Dendritic cell treated with granulocyte-macrophage colony-stimulating factor and Interleukin-4, amounts not matched to agents 40 ng/mL and 50 ng/mL, for 4 days (primary cell): Measurements from ENCODE around the gene ADK.
"Not testable (repeated sequence)": the region's sequence is repeated elsewhere in the genome, so short reads cannot be mapped to it uniquely, and the experiment has no call there.

ENCODE experiments used
- H3K27ac Mint-ChIP-seq: one replicate; pipeline ENCODE4 v1.8.0; 2022; ENCODE audit warnings: mild to moderate bottlenecking, mixed read lengths
- H3K27me3 Mint-ChIP-seq: one replicate; pipeline ENCODE4 v1.8.0; 2022; ENCODE audit warnings: mild to moderate bottlenecking, mixed read lengths
- H3K36me3 Mint-ChIP-seq: one replicate; pipeline ENCODE4 v1.8.0; 2022; ENCODE audit warnings: low read depth, mixed read lengths
- H3K4me1 Mint-ChIP-seq: one replicate; pipeline ENCODE4 v1.8.0; 2022; ENCODE audit warnings: low read depth, mixed read lengths
- H3K4me3 Mint-ChIP-seq: one replicate; pipeline ENCODE4 v1.8.0; 2022; ENCODE audit warnings: mild to moderate bottlenecking, moderate library complexity, mixed read lengths
- H3K9me3 Mint-ChIP-seq: one replicate; pipeline ENCODE4 v1.8.0; 2022; ENCODE audit warnings: mixed read lengths
- intact Hi-C: fragments of 100-400 bp; cut with micrococcal nuclease; formaldehyde crosslinking; loops from one replicate; pipeline ENCODE4 v1.15.0; 2022

The ADK gene

GRCh38 chr10:74573497-74573896 is 422.5 kb downstream of the ADK start:
- H3K27ac Mint-ChIP-seq, intact Hi-C loops, H3K4me3 Mint-ChIP-seq, H3K4me1 Mint-ChIP-seq, H3K27me3 Mint-ChIP-seq: not testable (repeated sequence)
- Mint-ChIP-seq H3K9me3 (peaks cover 18% of the 10 kb centered on the region), H3K36me3 (peaks cover 39% of the 10 kb centered on the region)

- H3K36me3 Mint-ChIP-seq = peaks cover 30% of the 10 kb centered on the region
- peaks cover 18% of the 10 kb centered on the region for H3K9me3 Mint-ChIP-seq
- no peaks in the 10 kb centered on the region for H3K4me1 Mint-ChIP-seq
- intact Hi-C loops = no loop called here
- H3K27ac Mint-ChIP-seq = no peak overlapping the region
- no peaks in the 10 kb centered on the region for H3K27me3 Mint-ChIP-seq
- H3K4me3 Mint-ChIP-seq = no peak overlapping the region
Measured at GRCh38 chr10:74575191-74575720, 424.2 kb downstream of the ADK start.

- no peak overlapping the region for H3K27ac Mint-ChIP-seq
- no peak overlapping the region for H3K4me3 Mint-ChIP-seq
- H3K4me1 Mint-ChIP-seq = no peaks in the 10 kb centered on the region
- H3K36me3 Mint-ChIP-seq = peaks cover 30% of the 10 kb centered on the region
- no peaks in the 10 kb centered on the region for H3K27me3 Mint-ChIP-seq
- intact Hi-C loops = no loop called here
- H3K9me3 Mint-ChIP-seq = peaks cover 18% of the 10 kb centered on the region
Measured at GRCh38 chr10:74575912-74576311, 424.9 kb downstream of the ADK start.

GRCh38 chr10:74576586-74576985 is 425.6 kb downstream of the ADK start:
- H3K27me3 Mint-ChIP-seq = no peaks in the 10 kb centered on the region
- peaks cover 25% of the 10 kb centered on the region for H3K36me3 Mint-ChIP-seq
- H3K4me1 Mint-ChIP-seq = no peaks in the 10 kb centered on the region
- H3K27ac Mint-ChIP-seq = no peak overlapping the region
- intact Hi-C loops = no loop called here
- peaks cover 14% of the 10 kb centered on the region for H3K9me3 Mint-ChIP-seq
- H3K4me3 Mint-ChIP-seq = no peak overlapping the region

GRCh38 chr10:74580438-74580837 is 429.4 kb downstream of the ADK start:
- H3K36me3 Mint-ChIP-seq, intact Hi-C loops, H3K27me3 Mint-ChIP-seq, H3K4me3 Mint-ChIP-seq, H3K27ac Mint-ChIP-seq, H3K9me3 Mint-ChIP-seq, H3K4me1 Mint-ChIP-seq: not testable (repeated sequence)

GRCh38 chr10:74582566-74582965 is 431.5 kb downstream of the ADK start:
- no peaks in the 10 kb centered on the region for H3K27me3 Mint-ChIP-seq
- no peak overlapping the region for H3K27ac Mint-ChIP-seq
- H3K4me1 Mint-ChIP-seq = peaks cover 12% of the 10 kb centered on the region
- H3K36me3 Mint-ChIP-seq = no peaks in the 10 kb centered on the region
- no peak overlapping the region for H3K4me3 Mint-ChIP-seq
- intact Hi-C loops = no loop called here
- no peaks in the 10 kb centered on the region for H3K9me3 Mint-ChIP-seq

- Mint-ChIP-seq H3K4me1 (peaks cover 12% of the 10 kb centered on the region), H3K9me3 (no peaks in the 10 kb centered on the region), H3K4me3 (no peak overlapping the region), H3K36me3 (no peaks in the 10 kb centered on the region), H3K27ac (no peak overlapping the region), H3K27me3 (no peaks in the 10 kb centered on the region)
- intact Hi-C loops = no loop called here
Measured at GRCh38 chr10:74585231-74586087, 434.4 kb downstream of the ADK start.

- Mint-ChIP-seq H3K4me1 (peaks cover 12% of the 10 kb centered on the region), H3K27ac (no peak overlapping the region), H3K27me3 (no peaks in the 10 kb centered on the region), H3K4me3 (no peak overlapping the region), H3K36me3 (no peaks in the 10 kb centered on the region), H3K9me3 (no peaks in the 10 kb centered on the region)
- intact Hi-C loops = no loop called here
Measured at GRCh38 chr10:74586088-74586585, 435.1 kb downstream of the ADK start.

- H3K9me3 Mint-ChIP-seq = no peaks in the 10 kb centered on the region
- no peaks in the 10 kb centered on the region for H3K27me3 Mint-ChIP-seq
- intact Hi-C loops = no loop called here
- H3K36me3 Mint-ChIP-seq = no peaks in the 10 kb centered on the region
- H3K27ac Mint-ChIP-seq = no peak overlapping the region
- H3K4me1 Mint-ChIP-seq = peaks cover 12% of the 10 kb centered on the region
- H3K4me3 Mint-ChIP-seq = no peak overlapping the region
Measured at GRCh38 chr10:74587109-74587854, 436.3 kb downstream of the ADK start.

- Mint-ChIP-seq H3K9me3 (no peaks in the 10 kb centered on the region), H3K27ac (no peak overlapping the region), H3K4me1 (peaks cover 12% of the 10 kb centered on the region), H3K4me3 (no peak overlapping the region), H3K36me3 (peaks cover 7% of the 10 kb centered on the region), H3K27me3 (no peaks in the 10 kb centered on the region)
- intact Hi-C loops = no loop called here
Measured at GRCh38 chr10:74589226-74589673, 438.2 kb downstream of the ADK start.

GRCh38 chr10:74589851-74590250 is 438.8 kb downstream of the ADK start:
- Mint-ChIP-seq H3K27ac (no peak overlapping the region), H3K27me3 (no peaks in the 10 kb centered on the region), H3K9me3 (no peaks in the 10 kb centered on the region), H3K4me1 (peaks cover 12% of the 10 kb centered on the region), H3K36me3 (peaks cover 7% of the 10 kb centered on the region), H3K4me3 (no peak overlapping the region)
- intact Hi-C loops = no loop called here

GRCh38 chr10:74593470-74593869 is 442.4 kb downstream of the ADK start:
- H3K4me1 Mint-ChIP-seq = no peaks in the 10 kb centered on the region
- no peaks in the 10 kb centered on the region for H3K9me3 Mint-ChIP-seq
- intact Hi-C loops = no loop called here
- peaks cover 7% of the 10 kb centered on the region for H3K36me3 Mint-ChIP-seq
- H3K27ac Mint-ChIP-seq = no peak overlapping the region
- no peaks in the 10 kb centered on the region for H3K27me3 Mint-ChIP-seq
- H3K4me3 Mint-ChIP-seq = no peak overlapping the region

- intact Hi-C loops = no loop called here
- Mint-ChIP-seq H3K4me3 (no peak overlapping the region), H3K27me3 (no peaks in the 10 kb centered on the region), H3K36me3 (peaks cover 10% of the 10 kb centered on the region), H3K9me3 (no peaks in the 10 kb centered on the region), H3K27ac (no peak overlapping the region), H3K4me1 (no peaks in the 10 kb centered on the region)
Measured at GRCh38 chr10:74596713-74597112, 445.7 kb downstream of the ADK start.

- Mint-ChIP-seq H3K9me3 (no peaks in the 10 kb centered on the region), H3K4me3 (no peak overlapping the region), H3K27ac (no peak overlapping the region), H3K36me3 (peaks cover 19% of the 10 kb centered on the region), H3K4me1 (no peaks in the 10 kb centered on the region), H3K27me3 (no peaks in the 10 kb centered on the region)
- intact Hi-C loops = no loop called here
Measured at GRCh38 chr10:74598891-74599566, 448.0 kb downstream of the ADK start.
